ENCODE measurements around the gene NAT8.
"Not testable (repeated sequence)": the region's sequence is repeated elsewhere in the genome, so short reads cannot be mapped to it uniquely, and the experiment has no call there.

DNA sequence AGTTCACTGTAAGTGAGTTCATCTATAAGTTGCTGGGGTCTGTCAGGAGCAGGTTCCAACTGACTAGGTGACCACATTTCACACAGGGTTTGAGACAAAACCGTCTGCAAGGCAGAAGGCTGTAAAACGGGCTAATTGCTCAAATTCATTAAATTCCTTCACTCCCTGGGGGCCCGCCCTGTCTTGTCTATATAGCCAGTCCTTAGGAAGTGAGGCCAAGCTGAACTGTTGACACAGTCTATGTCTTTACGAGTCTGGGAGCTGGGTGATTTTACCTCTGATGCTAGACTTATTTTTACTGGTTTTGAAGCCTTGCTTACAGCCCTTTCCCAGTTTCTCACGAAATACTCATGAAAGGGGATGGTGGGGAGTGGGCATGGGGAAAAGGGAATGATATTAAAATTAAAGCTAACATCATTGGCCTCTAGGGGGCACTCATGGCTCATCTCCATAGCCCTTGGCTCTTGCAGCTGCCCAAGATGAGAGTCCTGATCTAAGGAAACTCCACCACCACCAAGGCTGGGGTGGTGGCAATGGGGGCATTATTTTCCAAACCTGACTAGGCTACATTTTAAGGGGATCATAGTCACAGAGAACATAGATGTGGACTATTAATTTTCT, 37.8 kb upstream of the NAT8 start:
- TF ChIP-seq, protein P1, sequence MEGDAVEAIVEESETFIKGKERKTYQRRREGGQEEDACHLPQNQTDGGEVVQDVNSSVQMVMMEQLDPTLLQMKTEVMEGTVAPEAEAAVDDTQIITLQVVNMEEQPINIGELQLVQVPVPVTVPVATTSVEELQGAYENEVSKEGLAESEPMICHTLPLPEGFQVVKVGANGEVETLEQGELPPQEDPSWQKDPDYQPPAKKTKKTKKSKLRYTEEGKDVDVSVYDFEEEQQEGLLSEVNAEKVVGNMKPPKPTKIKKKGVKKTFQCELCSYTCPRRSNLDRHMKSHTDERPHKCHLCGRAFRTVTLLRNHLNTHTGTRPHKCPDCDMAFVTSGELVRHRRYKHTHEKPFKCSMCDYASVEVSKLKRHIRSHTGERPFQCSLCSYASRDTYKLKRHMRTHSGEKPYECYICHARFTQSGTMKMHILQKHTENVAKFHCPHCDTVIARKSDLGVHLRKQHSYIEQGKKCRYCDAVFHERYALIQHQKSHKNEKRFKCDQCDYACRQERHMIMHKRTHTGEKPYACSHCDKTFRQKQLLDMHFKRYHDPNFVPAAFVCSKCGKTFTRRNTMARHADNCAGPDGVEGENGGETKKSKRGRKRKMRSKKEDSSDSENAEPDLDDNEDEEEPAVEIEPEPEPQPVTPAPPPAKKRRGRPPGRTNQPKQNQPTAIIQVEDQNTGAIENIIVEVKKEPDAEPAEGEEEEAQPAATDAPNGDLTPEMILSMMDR (IDR thresholded peaks at IDR 0.05), result peak; percentile 66
- not testable (repeated sequence) for TF ChIP-seq ZFX (IDR thresholded peaks at IDR 0.05; ENCODE audit: borderline replicate concordance)
